ENCODE results near the gene SLC9B2. TPM values are rescaled to one million over a fixed set of nuclear protein-coding genes. Genes with fewer than 3 reads are reported as not detected.
A peak's percentile ranks its signal among the peaks of the same experiment; 100 is the strongest.

SLC9B2 gene
- total RNA-seq, 2 donors from 2014 or later: 1.3 to 2.9 TPM

DNA sequence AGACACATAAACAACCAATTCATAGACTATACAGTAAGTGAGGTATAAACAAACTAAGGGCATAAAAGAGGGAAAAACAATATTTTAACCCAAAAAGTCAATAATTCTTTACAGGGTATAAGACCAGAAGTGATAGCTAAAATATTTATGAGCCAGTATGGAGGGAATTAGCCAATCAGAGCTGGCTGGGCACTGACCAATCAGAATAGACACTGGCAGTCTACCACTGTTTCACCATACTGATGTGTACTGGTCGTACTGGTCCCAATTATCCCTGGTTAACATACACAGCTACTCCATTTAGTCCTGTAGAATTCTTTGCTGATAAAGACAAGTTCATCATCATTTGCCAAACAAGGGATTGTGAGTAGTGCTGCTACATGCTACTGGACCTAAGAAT, 47.3 kb downstream of the SLC9B2 start:
- Histone ChIP-seq H3K9ac (ENCODE audit: low read depth in 2 of 2, low read length in 2 of 2) (no peak overlapping the region), H3K9me3 (no peaks in the 10 kb centered on the region), H3K36me3 (no peaks in the 10 kb centered on the region), H3K27me3 (no peaks in the 10 kb centered on the region), H3K4me3 (no peak overlapping the region), H3K27ac (no peak overlapping the region), H3K4me1 (no peaks in the 10 kb centered on the region)
- intact Hi-C loops (cut with DNase I): no loop called here
- TF ChIP-seq CTCF (IDR thresholded peaks at IDR 0.05): no peak
- no peak for DNase-seq

GRCh38 chr4:103026868-103027267, 49.7 kb downstream of the SLC9B2 start:
- H3K36me3 ChIP-seq: no peaks in the 10 kb centered on the region
- no peak overlapping the region for H3K27ac ChIP-seq
- TF ChIP-seq CTCF (IDR thresholded peaks at IDR 0.05): no peak
- no peak for DNase-seq
- intact Hi-C loops (cut with DNase I): no loop called here
- H3K9me3 ChIP-seq: no peaks in the 10 kb centered on the region
- H3K27me3 ChIP-seq: no peaks in the 10 kb centered on the region
- H3K9ac ChIP-seq (ENCODE audit: low read depth in 2 of 2, low read length in 2 of 2): no peak overlapping the region
- no peaks in the 10 kb centered on the region for H3K4me1 ChIP-seq
- H3K4me3 ChIP-seq: no peak overlapping the region

GRCh38 chr4:103024996-103025395, 51.6 kb downstream of the SLC9B2 start:
- no peak overlapping the region for H3K9ac ChIP-seq (ENCODE audit: low read depth in 2 of 2, low read length in 2 of 2)
- no peak for TF ChIP-seq CTCF (IDR thresholded peaks at IDR 0.05)
- DNase-seq: no peak
- intact Hi-C loops (cut with DNase I): no loop called here
- no peaks in the 10 kb centered on the region for H3K4me1 ChIP-seq
- no peaks in the 10 kb centered on the region for H3K27me3 ChIP-seq
- H3K4me3 ChIP-seq: no peak overlapping the region
- H3K36me3 ChIP-seq: no peaks in the 10 kb centered on the region
- H3K9me3 ChIP-seq: no peaks in the 10 kb centered on the region
- no peak overlapping the region for H3K27ac ChIP-seq

GRCh38 chr4:103021120-103021519, 55.4 kb downstream of the SLC9B2 start:
- Histone ChIP-seq H3K4me3 (no peak overlapping the region), H3K4me1 (no peaks in the 10 kb centered on the region), H3K9ac (ENCODE audit: low read depth in 2 of 2, low read length in 2 of 2) (no peak overlapping the region), H3K27ac (no peak overlapping the region), H3K36me3 (no peaks in the 10 kb centered on the region), H3K27me3 (no peaks in the 10 kb centered on the region), H3K9me3 (no peaks in the 10 kb centered on the region)
- intact Hi-C loops (cut with DNase I): no loop called here
- no peak for TF ChIP-seq CTCF (IDR thresholded peaks at IDR 0.05)
- no peak for DNase-seq

- Histone ChIP-seq H3K9me3 (no peaks in the 10 kb centered on the region), H3K27ac (peak within 1 kb of the TSS; percentile 87), H3K4me1 (no peaks in the 10 kb centered on the region), H3K9ac (ENCODE audit: low read depth in 2 of 2, low read length in 2 of 2) (peak within 1 kb of the TSS; percentile 83 to 91), H3K36me3 (no peaks in the 10 kb centered on the region), H3K27me3 (no peaks in the 10 kb centered on the region), H3K4me3 (peak within 1 kb of the TSS; percentile 36)
- intact Hi-C loops (cut with DNase I): no loop called here
- peak; percentile 97 for DNase-seq
- no peak for TF ChIP-seq CTCF (IDR thresholded peaks at IDR 0.05)
Observed at GRCh38 chr4:103019308-103020124, 57.0 kb downstream of the SLC9B2 start, which contains the start of gene SLC9B1. Gene SLC9B1, minus strand, starts transcription at chr4:103019705. Its CDS starts 27,994 bp downstream, at chr4:102991711.
